ENCODE measurements around the gene TMEM151A.
A peak's percentile ranks its signal among the peaks of the same experiment; 100 is the strongest.

Gene TMEM151A

DNA sequence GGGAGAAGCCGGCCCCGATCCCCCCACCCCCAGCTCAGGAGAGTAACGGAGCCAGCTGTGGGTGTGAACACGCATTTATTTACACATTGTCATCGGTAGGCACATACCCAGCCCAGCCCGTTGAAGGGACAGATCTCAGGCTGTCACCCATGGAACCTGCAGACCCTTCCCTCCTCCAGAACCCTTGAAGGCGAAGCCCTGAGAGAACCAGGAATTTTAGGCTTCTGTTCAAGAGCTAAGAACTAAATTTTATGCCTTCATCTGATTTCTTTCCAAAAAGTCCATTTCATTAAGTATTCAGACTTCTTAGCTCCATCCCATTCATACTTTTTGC is 53.6 kb downstream of the TMEM151A start:
- H4K12ac ChIP-seq (ENCODE audit: low read depth, low read length), result peak overlapping the region; percentile 54
- H2BK5ac ChIP-seq (ENCODE audit: low read depth, low read length, poor library complexity), result no peak overlapping the region
- peak overlapping the region; percentile 2 for H3K4me3 ChIP-seq (ENCODE audit: low read depth, low read length)
- no peak overlapping the region for H3K23ac ChIP-seq (ENCODE audit: low read length)
- peaks cover 20 to 21% of the 10 kb centered on the region in 2 experiments for H3K36me3 ChIP-seq (ENCODE audit: control insufficient read depth in 1 of 2, insufficient read depth in 2 of 2, low read length in 2 of 2)
- no peak overlapping the region for H3K14ac ChIP-seq (ENCODE audit: low read length)
- H2AK5ac ChIP-seq (ENCODE audit: low read length), result no peak overlapping the region
- peaks cover 10% of the 10 kb centered on the region for H3K79me2 ChIP-seq (ENCODE audit: control insufficient read depth, insufficient read depth, low read length, poor library complexity)
- H2AFZ ChIP-seq (ENCODE audit: insufficient read depth, low read length, poor library complexity), result peak overlapping the region; percentile 14
- H3K27me3 ChIP-seq (ENCODE audit: insufficient read depth, low read length), result no peaks in the 10 kb centered on the region
- peaks cover 11% of the 10 kb centered on the region for H3K79me1 ChIP-seq (ENCODE audit: low read length)
- H3K9me3 ChIP-seq (ENCODE audit: insufficient read depth, low read depth, low read length), result peaks cover 4% of the 10 kb centered on the region
- H3K4me2 ChIP-seq (ENCODE audit: low read length), result peak overlapping the region; percentile 69
- H3K18ac ChIP-seq (ENCODE audit: low read length), result no peak overlapping the region
- peaks cover 9 to 12% of the 10 kb centered on the region in 2 experiments for H3K4me1 ChIP-seq (ENCODE audit: control insufficient read depth in 1 of 2, insufficient read depth in 2 of 2, low read length in 2 of 2)
- peak overlapping the region; percentile 16 for H4K91ac ChIP-seq (ENCODE audit: low read depth, low read length)
- WGBS (ENCODE audit: extremely low coverage, insufficient coverage, insufficient read length), result no CpG with 5 or more reads among the region's 7 CpGs
- peak overlapping the region; percentile 2 for H3K9ac ChIP-seq (ENCODE audit: low read length)
- peak overlapping the region; percentile 92 for H4K8ac ChIP-seq (ENCODE audit: low read depth, low read length)
- DNase-seq, result no peak
- peak overlapping the region; percentile 49 for H3K4ac ChIP-seq (ENCODE audit: low read depth, low read length)
- no peak overlapping the region for H3K27ac ChIP-seq (ENCODE audit: low read depth, low read length)
- H2BK120ac ChIP-seq (ENCODE audit: insufficient read depth, low read length, poor library complexity), result no peak overlapping the region
- no peak overlapping the region for H2BK12ac ChIP-seq (ENCODE audit: low read length)

All from trophoblast cell (in vitro differentiated cells and primary cell).